GM19438 (cell line): ENCODE results near the gene CEACAM16.
A peak's percentile ranks its signal among the peaks of the same experiment; 100 is the strongest.

Experiments used
- ATAC-seq: cut with Tn5 transposase; IDR thresholded peaks from one replicate; pipeline ENCODE4 v1.9.1; 2021; ENCODE audit warnings: low read depth; ENCODE audit not compliant: unreplicated experiment

CEACAM16 gene

GRCh38 chr19:44741841-44742329, 42.9 kb downstream of the CEACAM16 start:
- no peak for ATAC-seq

- no peak for ATAC-seq
These were observed 43.5 kb downstream of the CEACAM16 start for GRCh38 chr19:44742330-44743061.

GRCh38 chr19:44744871-44745332, 46.0 kb downstream of the CEACAM16 start:
- ATAC-seq: no peak

- ATAC-seq: no peak
These were observed 46.4 kb downstream of the CEACAM16 start for GRCh38 chr19:44745341-44745831.

- ATAC-seq: no peak
These were observed 47.1 kb downstream of the CEACAM16 start for GRCh38 chr19:44745887-44746600.

- ATAC-seq: no peak
These were observed 47.6 kb downstream of the CEACAM16 start for GRCh38 chr19:44746616-44746945.

GRCh38 chr19:44746946-44747738, 48.2 kb downstream of the CEACAM16 start:
- ATAC-seq: peak; percentile 37

GRCh38 chr19:44747739-44748425, 48.9 kb downstream of the CEACAM16 start:
- ATAC-seq: no peak

- ATAC-seq: no peak
These were observed 49.7 kb downstream of the CEACAM16 start, which contains the start of gene BCL3 for GRCh38 chr19:44748426-44749254. Gene BCL3 (plus strand): TSS chr19:44748708. CDS start chr19:44748791, 83 bp downstream.

GRCh38 chr19:44749292-44749691, 50.3 kb downstream of the CEACAM16 start:
- ATAC-seq: no peak

GRCh38 chr19:44749994-44750393, 51.0 kb downstream of the CEACAM16 start:
- no peak for ATAC-seq

GRCh38 chr19:44752123-44752815, 53.3 kb downstream of the CEACAM16 start:
- no peak for ATAC-seq

- peak; percentile 53 for ATAC-seq
These were observed 54.1 kb downstream of the CEACAM16 start for GRCh38 chr19:44752816-44753625.

- ATAC-seq: no peak
These were observed 54.6 kb downstream of the CEACAM16 start for GRCh38 chr19:44753626-44753931.

- ATAC-seq: no peak
These were observed 55.2 kb downstream of the CEACAM16 start for GRCh38 chr19:44753932-44754749.

- ATAC-seq: no peak
These were observed 55.8 kb downstream of the CEACAM16 start for GRCh38 chr19:44754750-44755080.

GRCh38 chr19:44755219-44755618, 56.3 kb downstream of the CEACAM16 start:
- no peak for ATAC-seq
